Activated gamma-delta T cell treated with Interleukin-2 at 50 U/mL for 16 hours (primary cell): ENCODE results near the gene DNMBP.
"Not testable (repeated sequence)": the region's sequence is repeated elsewhere in the genome, so short reads cannot be mapped to it uniquely, and the experiment has no call there.

Experiments used
- DNase-seq: peaks from one replicate; pipeline ENCODE4 v3.0.0-alpha.2; 2020

Gene DNMBP

GRCh38 chr10:99943908-99944307 lies 65.8 kb downstream of the DNMBP start:
- DNase-seq = no peak

DNA sequence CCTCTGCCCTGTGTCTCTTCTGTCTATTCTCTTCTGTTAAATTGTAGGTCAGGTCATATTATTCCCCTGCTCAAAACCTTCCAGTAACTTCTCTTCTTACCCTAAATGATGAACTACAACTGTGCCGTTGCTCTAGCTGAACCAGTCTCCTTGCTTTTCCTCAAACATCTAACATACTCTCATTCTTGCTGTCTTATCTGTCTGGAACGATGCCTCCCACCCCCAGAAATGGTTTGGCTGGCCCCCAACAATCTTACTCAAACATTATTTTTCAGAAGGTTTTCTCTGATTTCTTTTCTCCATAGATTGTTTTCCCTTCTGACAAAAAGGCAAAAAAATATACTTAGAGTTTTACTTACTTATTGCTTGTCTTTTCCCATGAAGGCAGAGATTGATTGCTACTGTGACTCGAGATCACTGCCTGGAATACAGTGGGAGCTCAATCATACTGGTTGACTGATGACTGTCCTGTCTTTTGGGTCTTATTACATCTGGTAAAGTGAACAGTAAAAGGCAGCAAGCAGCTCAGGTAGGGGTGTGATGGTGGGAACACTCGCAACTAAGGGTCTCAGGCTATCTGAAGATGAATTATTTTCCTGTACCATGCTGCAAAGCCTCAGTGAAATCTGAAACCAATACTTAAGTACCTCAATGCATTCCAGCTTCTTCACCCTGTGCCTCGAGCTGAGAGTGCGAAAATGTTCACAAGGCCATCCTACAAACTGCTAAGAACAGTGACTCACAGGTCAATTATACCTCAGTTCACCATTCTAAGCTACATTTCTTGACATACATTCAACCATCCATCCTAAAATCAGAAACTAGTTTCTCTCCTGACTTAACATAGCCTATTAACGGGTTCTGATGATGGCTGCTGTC lies 67.6 kb downstream of the DNMBP start:
- DNase-seq = no peak

DNA sequence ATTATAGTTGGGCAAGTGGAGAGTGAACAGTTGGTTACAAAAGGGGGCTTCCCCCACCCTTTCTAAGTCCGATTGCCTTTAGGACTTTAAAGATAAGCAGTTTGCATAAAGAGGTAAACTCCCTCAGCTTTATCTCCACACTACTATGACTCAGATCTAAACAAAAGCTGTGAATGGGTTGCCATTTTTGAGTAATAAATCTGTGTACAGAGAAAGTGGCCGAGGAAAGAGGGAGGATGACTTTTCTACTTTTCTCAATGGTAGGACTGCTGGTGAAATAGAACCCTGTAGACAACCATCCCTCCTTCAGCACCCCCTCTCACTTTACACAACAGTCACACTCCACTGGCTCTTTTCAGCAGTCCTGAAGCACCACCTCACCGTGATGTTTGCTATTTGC lies 71.2 kb downstream of the DNMBP start:
- no peak for DNase-seq

DNA sequence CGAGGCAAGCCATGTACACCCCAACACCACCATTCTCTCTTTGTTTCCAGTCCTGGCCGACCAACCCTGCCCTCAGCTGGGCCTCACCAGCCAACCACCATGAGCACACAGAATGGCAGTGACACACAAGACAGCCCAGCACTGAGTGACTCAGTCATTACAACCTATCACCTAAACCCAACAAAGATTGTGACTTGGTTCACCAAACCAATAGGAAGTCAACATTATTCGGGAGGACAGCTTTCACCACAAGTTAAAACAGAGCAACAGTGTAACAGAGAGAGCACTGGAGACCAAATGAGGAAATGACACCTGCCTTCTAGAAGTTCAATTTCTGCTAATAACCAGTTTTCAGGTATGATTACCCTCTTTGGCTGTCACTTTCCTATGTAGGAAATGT lies 72.1 kb downstream of the DNMBP start:
- no peak for DNase-seq

- not testable (repeated sequence) for DNase-seq
Observed at GRCh38 chr10:99932203-99932957, 77.4 kb downstream of the DNMBP start.

GRCh38 chr10:99930731-99931550 lies 78.8 kb downstream of the DNMBP start:
- DNase-seq = no peak

GRCh38 chr10:99929360-99929759 lies 80.4 kb downstream of the DNMBP start:
- DNase-seq = no peak

DNA sequence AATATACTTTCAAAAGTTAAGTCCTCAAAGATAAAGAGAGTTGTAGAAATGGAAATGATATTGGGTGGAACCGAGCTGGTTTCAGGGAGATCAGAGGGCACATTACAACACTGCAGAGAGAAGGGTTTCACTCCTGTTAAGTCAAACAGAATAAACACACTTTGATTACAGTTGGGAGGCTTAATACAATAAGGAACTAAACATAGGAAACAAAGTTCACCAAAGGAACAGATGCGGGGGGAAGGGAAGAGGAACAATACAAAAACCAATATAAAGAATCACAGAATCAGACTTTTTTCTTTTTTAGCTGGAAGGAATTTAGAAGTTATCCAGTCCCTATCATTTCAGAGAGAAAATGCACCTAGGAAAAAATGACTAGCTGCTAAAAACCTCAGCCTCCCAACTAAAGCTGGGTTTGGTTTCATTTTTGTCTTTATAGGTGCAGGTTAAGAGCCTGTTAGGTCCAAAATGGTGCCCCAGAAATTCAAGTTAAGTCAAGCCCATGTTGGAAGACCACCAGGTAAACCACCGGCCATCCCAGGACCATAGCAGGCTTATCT lies 81.9 kb downstream of the DNMBP start:
- DNase-seq = no peak

DNA sequence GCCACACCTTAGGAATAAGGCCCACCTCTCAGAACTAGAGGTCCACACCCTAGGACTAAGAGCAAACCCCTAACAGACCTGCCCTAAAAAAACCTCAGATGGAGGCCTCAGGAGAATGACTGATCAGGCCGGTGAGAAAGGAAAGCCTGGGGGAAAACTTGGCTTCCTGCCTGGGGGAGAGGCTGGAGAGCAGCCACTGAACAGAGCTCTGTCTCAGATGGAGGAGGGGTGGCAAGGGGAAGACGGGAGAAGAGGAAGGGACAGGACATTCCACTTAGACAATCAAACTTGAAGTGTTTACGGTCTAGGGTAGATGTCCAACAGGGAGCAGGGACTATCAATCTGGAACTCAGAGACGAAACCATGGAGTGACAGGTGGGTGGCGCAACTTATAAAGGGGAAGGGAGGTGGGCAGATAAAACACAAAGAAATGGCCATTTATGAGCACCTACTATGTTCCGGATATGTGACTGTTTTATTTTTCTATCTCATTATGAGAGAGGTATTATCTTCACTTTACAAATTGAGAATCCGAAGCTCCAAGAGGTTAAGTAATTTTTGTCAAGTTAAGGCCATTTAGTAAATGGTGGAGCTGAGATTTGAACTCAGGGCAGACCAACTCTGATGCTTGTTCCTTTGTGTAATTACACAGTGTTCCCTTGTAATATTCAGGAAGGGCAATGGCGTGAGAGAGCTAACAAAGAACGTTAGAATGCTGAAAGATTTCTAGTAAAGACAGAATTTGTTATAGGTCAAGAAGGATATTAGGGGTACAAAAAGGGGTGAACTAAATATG lies 82.6 kb downstream of the DNMBP start:
- DNase-seq = no peak

DNA sequence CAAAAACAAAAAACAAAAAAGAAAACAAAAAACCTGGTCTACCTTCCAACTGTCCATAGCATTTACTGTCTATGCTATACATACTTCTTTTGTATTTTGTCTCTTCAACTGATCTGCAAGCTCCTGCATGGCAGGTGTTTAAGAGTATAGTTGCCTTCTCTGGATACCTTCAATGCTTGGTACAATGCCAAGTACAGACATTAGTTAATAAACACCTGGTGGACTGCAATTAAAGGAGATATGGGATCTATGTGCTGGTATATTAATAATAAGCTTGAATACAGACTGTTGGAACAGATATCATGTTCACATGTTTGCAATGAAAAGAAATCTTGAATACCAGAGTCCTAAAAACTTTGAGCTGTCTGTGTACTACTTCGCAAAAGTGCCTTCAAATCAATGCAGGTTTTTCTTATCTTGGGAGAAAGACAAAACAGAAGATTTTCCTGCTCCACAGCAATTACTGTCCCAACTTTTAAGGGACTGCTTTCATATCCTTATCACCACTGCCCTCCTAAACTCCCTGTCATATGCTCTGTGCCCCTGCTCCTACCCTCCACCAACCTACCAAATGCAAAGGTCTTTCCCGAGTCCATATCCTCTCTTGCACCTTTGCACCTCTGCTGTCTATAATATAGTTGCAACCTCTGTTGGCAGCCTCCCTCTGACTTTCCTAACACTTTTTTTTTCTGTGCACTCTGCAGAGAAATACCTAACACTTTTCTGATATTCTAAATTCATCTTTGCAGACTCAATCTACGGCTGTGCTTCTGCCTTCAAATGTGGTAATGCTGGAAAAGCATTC lies 85.1 kb downstream of the DNMBP start:
- no peak for DNase-seq

- DNase-seq = no peak
Observed at GRCh38 chr10:99921948-99922347, 87.8 kb downstream of the DNMBP start.

- DNase-seq = no peak
Observed at GRCh38 chr10:99920901-99921300, 88.8 kb downstream of the DNMBP start.

DNA sequence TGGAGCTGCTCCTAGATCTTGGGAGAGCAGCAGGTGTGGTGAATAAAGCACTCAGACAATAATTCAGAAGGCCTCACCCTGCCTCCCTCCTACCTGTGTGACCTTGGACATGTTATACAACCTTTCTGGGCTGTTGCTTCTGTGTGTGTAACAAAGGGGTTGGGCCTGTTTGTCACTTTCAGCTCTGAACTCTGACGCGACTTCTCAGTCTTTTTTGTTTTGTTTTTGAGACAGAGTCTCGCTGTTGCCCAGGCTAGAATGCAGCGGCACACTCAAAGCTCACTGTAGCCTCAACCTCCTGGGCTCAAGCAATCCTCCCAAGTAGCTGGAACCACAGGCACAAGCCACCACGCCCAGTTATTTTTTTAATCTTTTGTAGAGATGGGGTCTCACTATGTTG lies 89.3 kb downstream of the DNMBP start:
- DNase-seq = no peak

DNA sequence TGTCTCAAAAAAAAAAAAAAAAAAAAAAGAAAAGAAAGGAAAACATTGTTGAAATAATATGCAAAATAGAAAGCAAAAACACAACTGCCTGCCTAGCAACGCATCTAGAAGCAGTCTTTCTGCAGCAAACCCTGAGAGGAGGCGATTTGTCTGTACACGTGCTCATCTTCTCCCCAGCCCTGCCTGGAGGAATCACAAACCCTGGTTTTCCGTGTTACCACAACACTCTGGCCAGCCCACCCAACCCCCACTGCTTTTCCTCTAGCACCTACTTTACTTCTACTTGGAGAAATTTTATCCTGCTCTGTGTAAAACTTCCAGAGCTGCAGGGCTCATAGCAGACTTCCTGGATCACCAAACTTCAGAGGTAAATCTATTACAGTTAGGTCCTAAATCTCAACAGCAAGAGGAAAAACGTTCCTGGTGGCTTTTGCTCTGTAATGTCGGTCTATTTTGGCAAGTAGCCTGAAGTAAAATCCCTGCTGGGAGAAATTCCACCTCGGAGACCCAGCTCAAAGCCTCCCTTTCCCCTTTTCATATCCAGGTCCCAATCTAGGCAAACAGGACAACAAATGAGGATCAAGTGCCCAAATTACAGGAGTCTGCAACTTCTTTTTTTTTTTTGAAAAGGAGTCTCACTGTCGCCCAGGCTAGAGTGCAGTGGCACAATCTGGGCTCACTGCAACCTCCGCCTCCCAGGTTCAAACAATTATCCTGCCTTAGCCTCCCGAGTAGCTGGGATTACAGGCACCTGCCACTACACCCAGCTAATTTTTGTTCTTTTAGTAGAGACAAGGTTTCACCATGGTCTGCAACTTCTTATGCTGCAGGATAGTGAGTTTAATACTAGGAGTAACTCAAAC lies 91.6 kb downstream of the DNMBP start:
- no peak for DNase-seq

DNA sequence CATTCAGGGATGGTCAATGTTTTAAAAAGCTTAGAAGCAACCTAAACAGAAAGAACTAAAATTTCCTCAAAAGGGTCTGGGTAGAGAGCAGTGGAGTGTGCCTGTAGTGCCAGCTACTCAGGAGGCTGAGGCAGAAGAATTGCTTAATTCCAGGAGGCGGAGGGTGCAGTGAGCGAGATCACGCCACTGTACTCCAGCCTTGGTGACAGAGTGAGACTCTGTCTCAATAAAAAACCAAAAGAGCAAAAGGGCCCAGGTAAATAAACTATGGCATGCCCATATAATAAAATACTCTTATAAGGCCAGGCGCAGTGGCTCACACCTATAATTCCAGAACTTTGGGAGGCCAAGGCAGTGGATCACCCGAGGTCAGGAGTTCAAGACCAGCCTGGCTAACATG lies 93.0 kb downstream of the DNMBP start:
- no peak for DNase-seq

- DNase-seq = no peak
Observed at GRCh38 chr10:99915414-99915813, 94.3 kb downstream of the DNMBP start.

GRCh38 chr10:99914236-99914635 lies 95.5 kb downstream of the DNMBP start:
- DNase-seq = no peak

- no peak for DNase-seq
Observed at GRCh38 chr10:99913831-99914235, 95.9 kb downstream of the DNMBP start.

GRCh38 chr10:99912041-99912440 lies 97.7 kb downstream of the DNMBP start:
- DNase-seq = no peak

DNA sequence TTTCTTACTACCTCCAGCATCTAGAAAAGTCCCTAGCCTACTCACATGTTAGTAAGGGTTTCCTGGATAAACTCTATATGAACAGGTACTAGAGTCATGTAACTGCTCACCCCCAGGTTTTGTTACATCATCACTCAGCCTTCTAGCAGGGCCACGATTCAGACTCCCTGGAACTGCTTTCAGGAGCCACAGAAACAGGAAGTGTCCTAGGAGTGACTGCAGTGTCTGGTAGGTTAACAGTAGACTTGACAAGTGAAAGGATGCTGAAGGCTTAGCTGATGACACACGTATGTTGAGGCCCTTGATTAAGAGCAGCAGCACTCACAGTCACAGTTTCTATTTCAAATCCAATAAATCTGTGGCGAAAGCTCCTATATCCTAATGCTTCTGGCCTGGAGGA lies 101.2 kb downstream of the DNMBP start:
- no peak for DNase-seq
